Neural cell (in vitro differentiated cells): ENCODE results near the gene COLEC12.
"Not testable (repeated sequence)": the region's sequence is repeated elsewhere in the genome, so short reads cannot be mapped to it uniquely, and the experiment has no call there.

Source experiments
- MXI1 ChIP-seq: fragments of 450-650 bp; conservative IDR thresholded peaks from 2 replicates; pipeline ENCODE4 v1.6.1; 2014; ENCODE audit warnings: antibody characterized with exemption, mild to moderate bottlenecking; ENCODE audit not compliant: poor library complexity, severe bottlenecking
- POLR2AphosphoS5 ChIP-seq: IDR thresholded peaks from 2 replicates; pipeline ENCODE4 v1.6.1; 2012

GRCh38 chr18:308086-308485, 192.4 kb downstream of the COLEC12 start:
- TF ChIP-seq POLR2AphosphoS5, MXI1: not testable (repeated sequence)
